ENCODE data around the gene NR2E3. TPM values are rescaled to one million over a fixed set of nuclear protein-coding genes. Genes with fewer than 3 reads are reported as not detected.
A peak's percentile ranks its signal among the peaks of the same experiment; 100 is the strongest.

NR2E3 gene
- total RNA-seq, result 0.26 TPM
- long read RNA-seq, partial matches to known transcripts, result 1 of 1 reads
- long read RNA-seq, other reads (novel, unspliced or antisense), result 0 of 1 reads

- Histone ChIP-seq H3K27me3 (no peaks in the 10 kb centered on the region), H3K36me3 (no peaks in the 10 kb centered on the region), H3K27ac (no peak within 1 kb of the TSS), H3K4me1 (no peaks in the 10 kb centered on the region), H3K9me3 (no peaks in the 10 kb centered on the region), H3K4me3 (no peak within 1 kb of the TSS)
- intact Hi-C loops (cut with DNase I), result no loop called here
- TF ChIP-seq, protein P1, sequence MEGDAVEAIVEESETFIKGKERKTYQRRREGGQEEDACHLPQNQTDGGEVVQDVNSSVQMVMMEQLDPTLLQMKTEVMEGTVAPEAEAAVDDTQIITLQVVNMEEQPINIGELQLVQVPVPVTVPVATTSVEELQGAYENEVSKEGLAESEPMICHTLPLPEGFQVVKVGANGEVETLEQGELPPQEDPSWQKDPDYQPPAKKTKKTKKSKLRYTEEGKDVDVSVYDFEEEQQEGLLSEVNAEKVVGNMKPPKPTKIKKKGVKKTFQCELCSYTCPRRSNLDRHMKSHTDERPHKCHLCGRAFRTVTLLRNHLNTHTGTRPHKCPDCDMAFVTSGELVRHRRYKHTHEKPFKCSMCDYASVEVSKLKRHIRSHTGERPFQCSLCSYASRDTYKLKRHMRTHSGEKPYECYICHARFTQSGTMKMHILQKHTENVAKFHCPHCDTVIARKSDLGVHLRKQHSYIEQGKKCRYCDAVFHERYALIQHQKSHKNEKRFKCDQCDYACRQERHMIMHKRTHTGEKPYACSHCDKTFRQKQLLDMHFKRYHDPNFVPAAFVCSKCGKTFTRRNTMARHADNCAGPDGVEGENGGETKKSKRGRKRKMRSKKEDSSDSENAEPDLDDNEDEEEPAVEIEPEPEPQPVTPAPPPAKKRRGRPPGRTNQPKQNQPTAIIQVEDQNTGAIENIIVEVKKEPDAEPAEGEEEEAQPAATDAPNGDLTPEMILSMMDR (IDR thresholded peaks at IDR 0.05), result no peak
- no peak for DNase-seq
- no peak for ATAC-seq
Measured at GRCh38 chr15:71810256-71811035, at the start of gene NR2E3. Gene NR2E3, plus strand, starts transcription at chr15:71810554. Its CDS starts 190 bp downstream, at chr15:71810744.

DNA sequence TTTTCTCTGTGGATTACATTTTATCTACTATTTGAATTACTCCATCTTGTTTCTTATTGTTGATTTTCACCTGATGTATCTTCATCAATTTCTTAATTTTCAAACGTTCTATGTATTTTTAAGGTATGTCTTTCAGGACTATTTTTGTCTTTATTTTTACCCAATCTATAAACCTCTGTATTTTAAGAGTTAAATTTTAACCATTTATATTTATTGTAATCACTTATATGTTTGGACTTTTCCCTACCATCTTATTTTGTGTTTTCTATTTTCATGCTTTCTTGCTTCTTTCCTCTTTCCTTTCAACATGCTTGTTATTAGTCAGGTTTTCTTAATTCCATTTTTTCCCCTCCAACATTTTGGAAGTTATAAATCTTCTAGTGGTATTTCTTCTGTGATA lies 49.5 kb upstream of the NR2E3 start:
- TF ChIP-seq, protein P1 (IDR thresholded peaks at IDR 0.05), result no peak
- H3K27ac ChIP-seq, result no peak overlapping the region
- H3K4me1 ChIP-seq, result no peaks in the 10 kb centered on the region
- H3K27me3 ChIP-seq, result no peaks in the 10 kb centered on the region
- DNase-seq (no peak), ATAC-seq (no peak)
- H3K9me3 ChIP-seq, result peaks cover 5% of the 10 kb centered on the region
- intact Hi-C loops (cut with DNase I), result no loop called here
- no peaks in the 10 kb centered on the region for H3K36me3 ChIP-seq
- H3K4me3 ChIP-seq, result no peak overlapping the region

DNA sequence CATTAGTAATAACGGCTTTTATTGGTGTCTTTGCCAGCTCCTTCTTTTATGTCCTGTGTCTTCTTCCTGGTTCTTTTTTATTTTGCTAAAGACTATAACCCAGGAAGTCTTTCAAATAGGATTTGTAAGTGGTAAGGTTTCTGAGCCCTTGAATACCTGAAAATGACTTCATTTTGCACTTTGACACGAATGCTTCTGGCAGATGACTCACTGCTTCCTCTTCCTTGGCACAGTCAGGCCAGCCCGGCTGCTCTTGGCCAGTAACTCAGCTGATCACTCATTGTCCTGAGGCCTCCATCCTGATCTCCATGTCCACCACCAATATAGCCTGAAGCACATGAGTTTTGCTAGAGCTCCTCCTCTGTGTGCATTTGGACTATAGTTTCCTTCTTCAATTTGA lies 48.7 kb upstream of the NR2E3 start:
- Histone ChIP-seq H3K4me3 (no peak overlapping the region), H3K9me3 (peaks cover 5% of the 10 kb centered on the region), H3K4me1 (no peaks in the 10 kb centered on the region), H3K27ac (no peak overlapping the region), H3K27me3 (no peaks in the 10 kb centered on the region), H3K36me3 (no peaks in the 10 kb centered on the region)
- TF ChIP-seq, protein P1 (IDR thresholded peaks at IDR 0.05), result no peak
- intact Hi-C loops (cut with DNase I), result no loop called here
- ATAC-seq (peak; percentile 79), DNase-seq (no peak)

GRCh38 chr15:71768184-71768583 lies 42.2 kb upstream of the NR2E3 start:
- no peak for DNase-seq
- Histone ChIP-seq H3K27me3 (no peaks in the 10 kb centered on the region), H3K9me3 (no peaks in the 10 kb centered on the region), H3K27ac (no peak overlapping the region), H3K4me1 (no peaks in the 10 kb centered on the region), H3K4me3 (no peak overlapping the region), H3K36me3 (no peaks in the 10 kb centered on the region)
- TF ChIP-seq, protein P1 (IDR thresholded peaks at IDR 0.05), result no peak
- intact Hi-C loops (cut with DNase I), result no loop called here
- ATAC-seq, result no peak

GRCh38 chr15:71773206-71773859 lies 37.0 kb upstream of the NR2E3 start:
- no peak for ATAC-seq
- TF ChIP-seq, protein P1 (IDR thresholded peaks at IDR 0.05), result no peak
- Histone ChIP-seq H3K36me3 (no peaks in the 10 kb centered on the region), H3K4me3 (no peak overlapping the region), H3K27ac (no peak overlapping the region), H3K9me3 (no peaks in the 10 kb centered on the region), H3K27me3 (no peaks in the 10 kb centered on the region), H3K4me1 (no peaks in the 10 kb centered on the region)
- intact Hi-C loops (cut with DNase I), result no loop called here
- DNase-seq, result no peak
